WTC11 (cell line): ENCODE measurements around the gene ANKIB1. TPM values are rescaled to one million over a fixed set of nuclear protein-coding genes. Genes with fewer than 3 reads are reported as not detected.

Experiments used
- ATF1 ChIP-seq: sonication (generic); formaldehyde crosslinking; IDR thresholded peaks from 2 replicates; pipeline ENCODE4 v1.8.1; 2023; ENCODE audit warnings: mild to moderate bottlenecking, moderate library complexity, missing genetic modification reagents
- ATF2 ChIP-seq: sonication (generic); formaldehyde crosslinking; IDR thresholded peaks from 2 replicates; pipeline ENCODE4 v1.8.1; 2022; ENCODE audit warnings: low read depth, missing genetic modification reagents, borderline replicate concordance
- CBFB ChIP-seq: sonication (generic); formaldehyde crosslinking; IDR thresholded peaks from 2 replicates; pipeline ENCODE4 v1.8.1; 2022; ENCODE audit warnings: mild to moderate bottlenecking, low read depth, missing genetic modification reagents
- CDX4 ChIP-seq: fragments of 250-450 bp; sonication (Bioruptor Pico); IDR thresholded peaks from 2 replicates; pipeline ENCODE4 v1.9.0; 2021; ENCODE audit warnings: moderate library complexity, mild to moderate bottlenecking, inconsistent platforms, borderline replicate concordance
- E2F5 ChIP-seq: sonication (generic); formaldehyde crosslinking; IDR thresholded peaks from 2 replicates; pipeline ENCODE4 v1.8.1; 2022; ENCODE audit warnings: mild to moderate bottlenecking, moderate library complexity, missing genetic modification reagents
- ETV6 ChIP-seq: sonication (generic); formaldehyde crosslinking; IDR thresholded peaks from 2 replicates; pipeline ENCODE4 v1.8.1; 2022; ENCODE audit warnings: mild to moderate bottlenecking, missing genetic modification reagents
- FOXK1 ChIP-seq: sonication (generic); formaldehyde crosslinking; IDR thresholded peaks from 2 replicates; pipeline ENCODE4 v1.8.0; 2022; ENCODE audit warnings: mild to moderate bottlenecking, moderate library complexity, missing genetic modification reagents
- FOXP1 ChIP-seq: sonication (generic); formaldehyde crosslinking; IDR thresholded peaks from 2 replicates; pipeline ENCODE4 v1.8.0; 2022; ENCODE audit warnings: missing genetic modification reagents, mild to moderate bottlenecking, moderate library complexity, borderline replicate concordance
- GABPB1 ChIP-seq: sonication (generic); formaldehyde crosslinking; IDR thresholded peaks from 2 replicates; pipeline ENCODE4 v1.8.1; 2023; ENCODE audit warnings: mild to moderate bottlenecking, missing genetic modification reagents
- GTF2I ChIP-seq: fragments of 250-450 bp; sonication (Bioruptor Pico); conservative IDR thresholded peaks from 2 replicates; pipeline ENCODE4 v1.4.0; 2021; ENCODE audit warnings: mild to moderate bottlenecking
- HMGA2 ChIP-seq: fragments of 250-450 bp; sonication (Bioruptor Pico); IDR thresholded peaks from 2 replicates; pipeline ENCODE4 v1.4.0; 2021; ENCODE audit warnings: mild to moderate bottlenecking, moderate library complexity
- KAT7 ChIP-seq: sonication (generic); formaldehyde crosslinking; IDR thresholded peaks from 2 replicates; pipeline ENCODE4 v1.8.1; 2023; ENCODE audit warnings: missing genetic modification reagents, mild to moderate bottlenecking, borderline replicate concordance
- NFATC4 ChIP-seq: fragments of 250-450 bp; sonication (Bioruptor Pico); IDR thresholded peaks from 2 replicates; pipeline ENCODE4 v1.9.0; 2021; ENCODE audit warnings: mild to moderate bottlenecking
- TCF7 ChIP-seq: sonication (generic); formaldehyde crosslinking; IDR thresholded peaks from 2 replicates; pipeline ENCODE4 v1.8.0; 2022; ENCODE audit warnings: mild to moderate bottlenecking, low read depth, missing genetic modification reagents, moderate library complexity
- TEAD4 ChIP-seq: sonication (generic); formaldehyde crosslinking; IDR thresholded peaks from 2 replicates; pipeline ENCODE4 v1.8.0; 2022; ENCODE audit warnings: mild to moderate bottlenecking, missing genetic modification reagents
- USF1 ChIP-seq: sonication (generic); formaldehyde crosslinking; IDR thresholded peaks from 2 replicates; pipeline ENCODE4 v1.8.0; 2022; ENCODE audit warnings: mild to moderate bottlenecking, missing genetic modification reagents
- ZBTB43 ChIP-seq: sonication (generic); formaldehyde crosslinking; IDR thresholded peaks from 2 replicates; pipeline ENCODE4 v1.8.1; 2023; ENCODE audit warnings: mild to moderate bottlenecking, missing genetic modification reagents
- ZMAT4 ChIP-seq: fragments of 250-450 bp; sonication (Bioruptor Pico); IDR thresholded peaks from 2 replicates; pipeline ENCODE4 v1.9.0; 2021; ENCODE audit warnings: mild to moderate bottlenecking
- ZNF219 ChIP-seq: sonication (generic); formaldehyde crosslinking; IDR thresholded peaks from 2 replicates; pipeline ENCODE4 v1.8.0; 2023; ENCODE audit warnings: missing genetic modification reagents, mild to moderate bottlenecking, borderline replicate concordance
- ZNF232 ChIP-seq: sonication (generic); formaldehyde crosslinking; IDR thresholded peaks from 2 replicates; pipeline ENCODE4 v1.8.0; 2022; ENCODE audit warnings: mild to moderate bottlenecking, missing genetic modification reagents
- ZNF423 ChIP-seq: fragments of 250-450 bp; sonication (Bioruptor Pico); IDR thresholded peaks from 2 replicates; pipeline ENCODE4 v2.1.2; 2022; ENCODE audit warnings: mild to moderate bottlenecking, moderate library complexity
- ZNF532 ChIP-seq: fragments of 250-450 bp; sonication (Bioruptor Pico); IDR thresholded peaks from 2 replicates; pipeline ENCODE4 v1.9.0; 2021; ENCODE audit warnings: mild to moderate bottlenecking, borderline replicate concordance
- total RNA-seq: library from RNA; stranded (reverse); gene quantifications from 3 replicates; pipeline ENCODE4 v1.2.3, GENCODE V29; 2021
- TF ChIP-seq, protein P1 (sequence below): sonication (generic); formaldehyde crosslinking; IDR thresholded peaks from 2 replicates; pipeline ENCODE4 v1.8.0; 2022; ENCODE audit warnings: mild to moderate bottlenecking, missing genetic modification reagents
- TF ChIP-seq, protein P2 (sequence below): sonication (generic); formaldehyde crosslinking; IDR thresholded peaks from 2 replicates; pipeline ENCODE4 v1.8.1; 2022; ENCODE audit warnings: missing genetic modification reagents, borderline replicate concordance

The ANKIB1 gene
- total RNA-seq, 1 experiment from 2014 or later: 38.5 TPM

GRCh38 chr7:92447345-92448204, 201.8 kb downstream of the ANKIB1 start, which contains the start of gene GATAD1 (continued):
- TF ChIP-seq TEAD4 (CRISPR knock-in tag): 0 out of 2 replicates have a peak, but pooled peaks have one; percentile 16
- TF ChIP-seq ZNF532: no peak
- TF ChIP-seq TCF7 (CRISPR knock-in tag): no peak
- peak; percentile 83 for TF ChIP-seq ETV6 (CRISPR knock-in tag)
- TF ChIP-seq ZBTB43 (CRISPR knock-in tag): peak; percentile 67; the same call in 1 of the 2 replicates
- TF ChIP-seq CDX4 (CRISPR knock-in tag): no peak
- peak; percentile 76 for TF ChIP-seq GABPB1 (CRISPR knock-in tag)
- no peak for TF ChIP-seq ZMAT4 (CRISPR knock-in tag)
- no peak for TF ChIP-seq GTF2I (CRISPR knock-in tag)
- no peak for TF ChIP-seq ZNF232 (CRISPR knock-in tag)
- TF ChIP-seq, protein P1, sequence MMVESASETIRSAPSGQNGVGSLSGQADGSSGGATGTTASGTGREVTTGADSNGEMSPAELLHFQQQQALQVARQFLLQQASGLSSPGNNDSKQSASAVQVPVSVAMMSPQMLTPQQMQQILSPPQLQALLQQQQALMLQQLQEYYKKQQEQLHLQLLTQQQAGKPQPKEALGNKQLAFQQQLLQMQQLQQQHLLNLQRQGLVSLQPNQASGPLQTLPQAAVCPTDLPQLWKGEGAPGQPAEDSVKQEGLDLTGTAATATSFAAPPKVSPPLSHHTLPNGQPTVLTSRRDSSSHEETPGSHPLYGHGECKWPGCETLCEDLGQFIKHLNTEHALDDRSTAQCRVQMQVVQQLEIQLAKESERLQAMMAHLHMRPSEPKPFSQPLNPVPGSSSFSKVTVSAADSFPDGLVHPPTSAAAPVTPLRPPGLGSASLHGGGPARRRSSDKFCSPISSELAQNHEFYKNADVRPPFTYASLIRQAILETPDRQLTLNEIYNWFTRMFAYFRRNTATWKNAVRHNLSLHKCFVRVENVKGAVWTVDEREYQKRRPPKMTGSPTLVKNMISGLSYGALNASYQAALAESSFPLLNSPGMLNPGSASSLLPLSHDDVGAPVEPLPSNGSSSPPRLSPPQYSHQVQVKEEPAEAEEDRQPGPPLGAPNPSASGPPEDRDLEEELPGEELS (CRISPR knock-in tag): peak; percentile 69
- no peak for TF ChIP-seq ATF2
- TF ChIP-seq ZNF423 (CRISPR knock-in tag): no peak
- TF ChIP-seq, protein P2, sequence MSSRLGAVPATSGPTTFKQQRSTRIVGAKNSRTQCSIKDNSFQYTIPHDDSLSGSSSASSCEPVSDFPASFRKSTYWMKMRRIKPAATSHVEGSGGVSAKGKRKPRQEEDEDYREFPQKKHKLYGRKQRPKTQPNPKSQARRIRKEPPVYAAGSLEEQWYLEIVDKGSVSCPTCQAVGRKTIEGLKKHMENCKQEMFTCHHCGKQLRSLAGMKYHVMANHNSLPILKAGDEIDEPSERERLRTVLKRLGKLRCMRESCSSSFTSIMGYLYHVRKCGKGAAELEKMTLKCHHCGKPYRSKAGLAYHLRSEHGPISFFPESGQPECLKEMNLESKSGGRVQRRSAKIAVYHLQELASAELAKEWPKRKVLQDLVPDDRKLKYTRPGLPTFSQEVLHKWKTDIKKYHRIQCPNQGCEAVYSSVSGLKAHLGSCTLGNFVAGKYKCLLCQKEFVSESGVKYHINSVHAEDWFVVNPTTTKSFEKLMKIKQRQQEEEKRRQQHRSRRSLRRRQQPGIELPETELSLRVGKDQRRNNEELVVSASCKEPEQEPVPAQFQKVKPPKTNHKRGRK (CRISPR knock-in tag): no peak
- TF ChIP-seq HMGA2 (CRISPR knock-in tag): no peak
- peak; percentile 63; the same call in 1 of the 2 replicates for TF ChIP-seq KAT7
- 0 out of 2 replicates have a peak, but pooled peaks have one; percentile 37 for TF ChIP-seq NFATC4 (CRISPR knock-in tag)
- no peak for TF ChIP-seq CBFB (CRISPR knock-in tag)
- TF ChIP-seq E2F5: peak; percentile 64; the same call in 1 of the 2 replicates
- peak; percentile 81; the same call in 1 of the 2 replicates for TF ChIP-seq FOXP1
- peak; percentile 41; the same call in 1 of the 2 replicates for TF ChIP-seq FOXK1 (CRISPR knock-in tag)
- TF ChIP-seq USF1 (CRISPR knock-in tag): peak; percentile 83
- no peak for TF ChIP-seq ZNF219 (CRISPR knock-in tag)
- TF ChIP-seq ATF1 (CRISPR knock-in tag): peak; percentile 44; the same call in 1 of the 2 replicates
